ENCODE results near the gene PPP1R9B. TPM values are rescaled to one million over a fixed set of nuclear protein-coding genes. Genes with fewer than 3 reads are reported as not detected.
A peak's percentile ranks its signal among the peaks of the same experiment; 100 is the strongest.

PPP1R9B gene
- total RNA-seq, 4 donors from 2014 or later, result 28.4 to 54.9 (median 36.9) TPM

DNA sequence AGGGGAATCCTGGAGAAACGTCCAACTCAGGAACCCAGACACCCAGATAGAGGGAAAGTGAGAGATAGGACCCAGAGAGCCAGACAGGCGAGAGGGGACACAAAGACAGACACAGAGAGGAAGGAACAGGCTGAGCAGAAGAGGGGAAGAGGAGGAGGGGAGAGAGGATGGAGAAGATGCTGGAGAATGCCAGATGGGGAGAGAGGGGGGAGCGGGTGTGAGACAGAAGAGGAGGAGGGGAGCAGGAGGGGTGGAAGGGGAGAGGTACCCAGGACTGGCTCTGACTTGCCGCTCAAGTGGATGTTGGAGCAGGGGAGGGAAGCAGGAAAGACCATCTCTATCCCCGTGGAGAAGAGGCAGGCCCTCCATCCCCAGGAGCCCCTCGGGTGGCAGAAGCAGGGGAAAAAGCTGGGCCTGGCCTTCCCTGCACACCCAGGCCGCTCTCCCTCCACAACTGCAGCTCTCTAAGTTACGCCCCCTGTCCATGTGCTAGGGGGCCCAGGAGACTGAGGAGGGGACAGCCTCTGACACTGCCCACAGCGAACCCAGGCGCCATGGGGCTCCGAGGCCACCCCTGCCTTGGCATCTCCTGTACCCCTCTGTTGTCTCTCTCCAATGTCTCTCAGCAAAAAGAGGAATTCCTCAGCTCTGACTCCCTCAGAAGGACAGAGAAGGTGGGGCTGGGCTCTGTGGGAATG lies 4.8 kb downstream of the PPP1R9B start:
- Histone ChIP-seq H3K27me3 (no peaks in the 10 kb centered on the region), H3K4me3 (no peak overlapping the region), H3K27ac (peak overlapping the region in 3 of 4 donors; percentile 89 to 94 (median 92)), H3K4me1 (peaks cover 0 to 64% (median 42%) of the 10 kb centered on the region in 4 donors), H3K36me3 (peaks cover 0 to 43% (median 15%) of the 10 kb centered on the region in 3 donors), H3K9me3 (no peaks in the 10 kb centered on the region)
- 43 to 47% methylated on average over 11 of the region's 11 CpGs for WGBS, 2 donors
- no peak for TF ChIP-seq EP300 (IDR thresholded peaks at IDR 0.05)
- TF ChIP-seq, protein P1, sequence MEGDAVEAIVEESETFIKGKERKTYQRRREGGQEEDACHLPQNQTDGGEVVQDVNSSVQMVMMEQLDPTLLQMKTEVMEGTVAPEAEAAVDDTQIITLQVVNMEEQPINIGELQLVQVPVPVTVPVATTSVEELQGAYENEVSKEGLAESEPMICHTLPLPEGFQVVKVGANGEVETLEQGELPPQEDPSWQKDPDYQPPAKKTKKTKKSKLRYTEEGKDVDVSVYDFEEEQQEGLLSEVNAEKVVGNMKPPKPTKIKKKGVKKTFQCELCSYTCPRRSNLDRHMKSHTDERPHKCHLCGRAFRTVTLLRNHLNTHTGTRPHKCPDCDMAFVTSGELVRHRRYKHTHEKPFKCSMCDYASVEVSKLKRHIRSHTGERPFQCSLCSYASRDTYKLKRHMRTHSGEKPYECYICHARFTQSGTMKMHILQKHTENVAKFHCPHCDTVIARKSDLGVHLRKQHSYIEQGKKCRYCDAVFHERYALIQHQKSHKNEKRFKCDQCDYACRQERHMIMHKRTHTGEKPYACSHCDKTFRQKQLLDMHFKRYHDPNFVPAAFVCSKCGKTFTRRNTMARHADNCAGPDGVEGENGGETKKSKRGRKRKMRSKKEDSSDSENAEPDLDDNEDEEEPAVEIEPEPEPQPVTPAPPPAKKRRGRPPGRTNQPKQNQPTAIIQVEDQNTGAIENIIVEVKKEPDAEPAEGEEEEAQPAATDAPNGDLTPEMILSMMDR (IDR thresholded peaks at IDR 0.05), result no peak
- TF ChIP-seq POLR2A (IDR thresholded peaks at IDR 0.05), result no peak
- no peak for DNase-seq (ENCODE audit: low spot score in 2 of 2)

DNA sequence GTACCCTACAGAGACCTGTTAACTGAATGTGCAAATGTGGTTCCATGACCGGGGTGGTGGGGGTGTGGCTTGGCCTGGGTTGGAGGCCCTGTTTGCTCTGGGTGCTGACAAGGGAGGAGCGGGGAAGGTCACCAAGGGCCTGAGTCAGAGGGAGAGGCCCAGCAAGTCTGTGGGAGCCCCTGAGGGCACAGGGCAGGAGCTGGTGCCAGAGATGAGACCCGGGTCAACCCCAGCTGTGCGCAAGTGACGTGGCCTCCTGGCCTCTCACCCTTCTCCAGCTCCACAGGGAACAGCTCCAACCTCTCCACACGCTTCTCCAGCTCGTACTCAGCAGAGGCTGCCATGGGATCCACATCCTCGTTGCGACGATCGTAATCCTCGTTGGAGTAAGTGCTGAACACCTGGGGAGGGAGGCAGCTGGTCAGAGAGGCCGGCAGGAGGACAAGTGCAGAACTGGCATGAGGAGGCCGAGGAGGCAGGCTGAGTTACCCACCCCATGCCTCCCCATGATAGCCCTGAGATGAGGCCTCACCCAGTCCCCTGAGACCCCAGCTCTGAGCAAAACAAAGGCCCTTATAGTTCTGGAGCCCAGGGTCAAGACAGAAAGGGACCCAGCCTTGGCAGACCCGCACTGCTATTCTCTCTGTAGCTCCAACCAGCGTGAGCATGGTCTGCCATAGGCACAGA lies 5.5 kb downstream of the PPP1R9B start:
- 23 to 30% methylated on average over 14 to 16 of the region's 16 CpGs for WGBS, 2 donors
- Histone ChIP-seq H3K36me3 (peaks cover 0 to 50% (median 17%) of the 10 kb centered on the region in 3 donors), H3K4me3 (no peak overlapping the region), H3K27ac (peak overlapping the region in 3 of 4 donors; percentile 89 to 94 (median 92)), H3K4me1 (peaks cover 0 to 71% (median 48%) of the 10 kb centered on the region in 4 donors), H3K27me3 (no peaks in the 10 kb centered on the region), H3K9me3 (no peaks in the 10 kb centered on the region)
- TF ChIP-seq, protein P1 (IDR thresholded peaks at IDR 0.05), result no peak
- no peak for TF ChIP-seq EP300 (IDR thresholded peaks at IDR 0.05)
- TF ChIP-seq POLR2A (IDR thresholded peaks at IDR 0.05), result no peak
- no peak for DNase-seq (ENCODE audit: low spot score in 2 of 2)

- H3K27me3 ChIP-seq, result no peaks in the 10 kb centered on the region
- peaks cover 0 to 54% (median 21%) of the 10 kb centered on the region in 3 donors for H3K36me3 ChIP-seq
- peak overlapping the region in 2 of 4 donors; percentile 89 to 92 for H3K27ac ChIP-seq
- no peak overlapping the region for H3K4me3 ChIP-seq
- WGBS, 2 donors, result 67 to 79% methylated on average over 6 of the region's 6 CpGs
- H3K9me3 ChIP-seq, result no peaks in the 10 kb centered on the region
- TF ChIP-seq, protein P1 (IDR thresholded peaks at IDR 0.05), result no peak
- TF ChIP-seq POLR2A (IDR thresholded peaks at IDR 0.05) (no peak), EP300 (IDR thresholded peaks at IDR 0.05) (no peak)
- DNase-seq (ENCODE audit: low spot score in 2 of 2), result no peak
- peaks cover 0 to 68% (median 48%) of the 10 kb centered on the region in 4 donors for H3K4me1 ChIP-seq
Observed at GRCh38 chr17:50144355-50144754, 6.1 kb downstream of the PPP1R9B start.

DNA sequence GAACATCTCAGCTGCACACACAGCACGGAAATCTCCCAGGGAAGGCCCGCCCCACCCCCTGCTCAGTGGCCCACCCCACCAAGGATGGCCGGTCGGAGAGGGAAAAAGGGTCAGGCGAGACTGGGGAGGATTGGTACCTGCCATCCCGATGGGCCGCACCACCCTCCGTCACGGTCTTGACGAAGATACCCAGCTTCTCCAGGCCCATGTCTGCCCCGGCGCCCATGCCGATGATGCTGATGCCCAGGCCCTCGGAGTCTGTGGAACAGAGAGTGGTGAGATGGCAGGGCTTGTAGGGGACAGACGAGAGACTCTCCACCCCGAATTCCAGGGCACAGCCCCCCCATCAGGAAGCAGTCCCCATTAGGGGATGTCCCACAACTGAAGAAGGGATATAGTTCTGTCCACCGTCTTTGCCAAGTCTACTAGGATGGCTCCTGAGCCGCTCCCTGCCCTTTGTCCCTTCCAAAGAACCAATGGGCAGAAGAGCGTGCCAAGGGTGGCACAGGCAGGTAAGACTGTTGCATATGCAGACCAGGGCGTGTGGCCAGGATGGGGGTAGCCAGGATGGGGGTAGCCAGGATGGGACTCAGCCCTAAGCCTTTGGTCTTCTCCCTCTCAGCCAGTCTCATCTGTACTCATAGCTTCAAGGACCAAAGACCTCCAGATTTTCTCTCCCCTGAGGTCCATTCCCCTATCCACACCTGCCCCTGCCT lies 6.9 kb downstream of the PPP1R9B start:
- H3K4me3 ChIP-seq, result no peak overlapping the region
- TF ChIP-seq, protein P1 (IDR thresholded peaks at IDR 0.05), result no peak
- TF ChIP-seq POLR2A (IDR thresholded peaks at IDR 0.05) (no peak), EP300 (IDR thresholded peaks at IDR 0.05) (no peak)
- H3K9me3 ChIP-seq, result no peaks in the 10 kb centered on the region
- peaks cover 0 to 62% (median 28%) of the 10 kb centered on the region in 3 donors for H3K36me3 ChIP-seq
- no peak overlapping the region for H3K27ac ChIP-seq
- WGBS, 2 donors, result 80 to 90% methylated on average over 6 to 15 of the region's 20 CpGs
- no peaks in the 10 kb centered on the region for H3K27me3 ChIP-seq
- DNase-seq (ENCODE audit: low spot score in 2 of 2), result no peak
- H3K4me1 ChIP-seq, result peaks cover 0 to 66% (median 45%) of the 10 kb centered on the region in 4 donors

Data from tibial nerve (tissue), 4 donors.